T-cell (primary cell): ENCODE measurements around the gene NDRG2. TPM values are rescaled to one million over a fixed set of nuclear protein-coding genes. Genes with fewer than 3 reads are reported as not detected.

Experiments
- ATAC-seq, 4 experiments: fragments of 200-7000 bp in 3 of 4; fragments of 150-1000 bp in 1 of 4; cut with Tn5 transposase; replicated peaks in 1 of 4; 1 replicate in 3 of 4; 2 replicates in 1 of 4; pipeline ENCODE4 v1.10.0; 2021; ENCODE audit warnings: moderate library complexity in 3 of 4, mild to moderate bottlenecking in 2 of 4, moderate number of reproducible peaks in 1 of 4
- CTCF ChIA-PET, 2 donors: fragments of 300-600 bp; sonication (Branson Sonifier 250); formaldehyde crosslinking; loops; one replicate each; lab custom pipeline; 2022; ENCODE audit warnings: antibody characterized with exemption in 2 of 2; lab: Charles Lee
- POLR2A ChIA-PET, 2 donors: fragments of 300-600 bp; sonication (Branson Sonifier 250); formaldehyde crosslinking; loops; one replicate each; lab custom pipeline; 2022; ENCODE audit warnings: antibody characterized with exemption in 2 of 2; lab: Charles Lee
- DNase-seq, 35 experiments: peaks; one replicate each; pipeline versions ENCODE4 v3.0.0 to v3.0.0-alpha.2; 2013 to 2023
- H3K27ac ChIP-seq: one replicate; pipeline ENCODE4 v1.5.1; 2013; ENCODE audit warnings: low read length
- H3K27me3 ChIP-seq, 2 experiments: replicated peaks in 1 of 2; 1 replicate in 1 of 2; 2 replicates in 1 of 2; pipeline versions ENCODE4 v1.6.1 to v1.7.0; 2013; ENCODE audit warnings: low read length in 1 of 2, mixed read lengths in 1 of 2; ENCODE audit not compliant: control insufficient read depth in 2 of 2, insufficient read depth in 2 of 2; ENCODE audit errors: extremely low read depth in 1 of 2
- H3K36me3 ChIP-seq, 2 donors: 1 replicate in 1 of 2; 2 replicates in 1 of 2; pipeline versions ENCODE4 v1.6.1 to v1.7.0; 2013; ENCODE audit warnings: low read length in 1 of 2; ENCODE audit not compliant: control insufficient read depth in 2 of 2, insufficient read depth in 1 of 2; ENCODE audit errors: extremely low read depth in 1 of 2
- H3K4me1 ChIP-seq, 2 experiments: 1 replicate in 1 of 2; 2 replicates in 1 of 2; pipeline versions ENCODE4 v1.6.1 to v1.7.0; 2013; ENCODE audit warnings: low read length in 2 of 2, mixed read lengths in 1 of 2; ENCODE audit not compliant: insufficient read depth in 2 of 2, control insufficient read depth in 1 of 2; ENCODE audit errors: extremely low read depth in 1 of 2
- H3K4me3 ChIP-seq, 2 donors: 1 replicate in 1 of 2; 2 replicates in 1 of 2; pipeline versions ENCODE4 v1.5.1 to v1.7.0; 2013; ENCODE audit warnings: mild to moderate bottlenecking in 2 of 2, low read length in 1 of 2, moderate library complexity in 1 of 2; ENCODE audit not compliant: control insufficient read depth in 1 of 2; ENCODE audit errors: extremely low read depth in 1 of 2
- H3K9me3 ChIP-seq: 2 replicates; pipeline ENCODE4 v1.7.0; 2013
- H3K27ac Mint-ChIP-seq, 2 donors: one replicate each; pipeline ENCODE4 v1.8.0; 2020 to 2021; ENCODE audit warnings: mild to moderate bottlenecking in 2 of 2, mixed read lengths in 2 of 2
- H3K27me3 Mint-ChIP-seq, 2 donors: one replicate each; pipeline ENCODE4 v1.8.0; 2021 to 2022; ENCODE audit warnings: mixed read lengths in 2 of 2
- H3K36me3 Mint-ChIP-seq: one replicate; pipeline ENCODE4 v1.8.0; 2021; ENCODE audit warnings: mixed read lengths
- H3K4me1 Mint-ChIP-seq, 3 donors: one replicate each; pipeline ENCODE4 v1.8.0; 2020 to 2022; ENCODE audit warnings: mixed read lengths in 3 of 3, mild to moderate bottlenecking in 1 of 3
- H3K4me3 Mint-ChIP-seq, 3 donors: one replicate each; pipeline ENCODE4 v1.8.0; 2020 to 2022; ENCODE audit warnings: mild to moderate bottlenecking in 3 of 3, mixed read lengths in 3 of 3, moderate library complexity in 3 of 3
- H3K9me3 Mint-ChIP-seq, 3 donors: one replicate each; pipeline ENCODE4 v1.8.0; 2020 to 2022; ENCODE audit warnings: mixed read lengths in 3 of 3
- WGBS: methylation state at CpG from one replicate; pipeline ENCODE4 v1.1.5; 2013; ENCODE audit warnings: missing lambda C conversion rate; ENCODE audit not compliant: insufficient coverage; 5-methylcytosine and 5-hydroxymethylcytosine counted together
- total RNA-seq, 35 experiments: library from RNA in 6 of 35; stranded (reverse) in 6 of 35; fragments of 120-200 nt in 1 of 35; gene quantifications; one replicate each; pipeline versions ENCODE4 v1.2.1 to v1.2.4 and lab custom pipeline; 2013 to 2026

The NDRG2 gene
- total RNA-seq, 5 donors from 2014 or later (not counting 1 experiment from before 2014, with no cell fraction given) = 26.1 to 28.2 (median 27.1) TPM

DNA sequence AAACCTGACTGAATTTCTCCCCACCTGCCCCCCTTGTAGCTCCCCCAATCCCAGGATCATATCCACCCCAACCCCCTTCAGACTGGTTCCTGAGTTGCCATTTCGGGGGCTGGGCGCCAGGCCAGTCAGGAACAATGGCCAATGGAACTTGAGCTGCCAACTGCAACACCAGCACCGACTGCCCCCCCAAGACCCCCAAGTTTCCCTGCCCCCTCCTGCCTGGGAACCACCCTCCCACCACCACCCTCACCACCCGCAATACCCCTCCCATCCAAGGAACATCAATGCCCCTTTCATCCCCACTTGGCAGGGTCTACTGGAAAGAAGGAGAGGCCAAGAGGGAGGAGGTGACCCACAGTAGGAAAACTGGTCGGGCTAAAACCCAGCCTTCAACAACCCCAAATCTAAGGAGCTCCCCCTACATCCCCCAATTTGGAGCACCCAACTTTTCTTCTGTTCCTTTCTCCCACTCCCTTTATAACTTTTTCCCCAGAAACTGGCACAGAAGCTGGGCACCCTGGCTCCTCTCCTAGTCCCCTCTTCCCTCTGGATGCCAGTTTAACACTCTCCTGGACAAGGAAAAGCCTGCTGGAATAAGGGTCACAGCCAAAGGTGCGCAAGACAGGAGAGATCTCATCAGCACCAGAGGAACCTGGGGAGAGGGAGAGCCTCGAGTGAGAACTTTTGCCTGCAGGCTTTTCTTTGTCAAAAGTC lies 1.6 kb upstream of the NDRG2 start:
- POLR2A ChIA-PET = interaction anchor here in 1 of 2 donors (0.7 to 0.9 kb wide), 2 partner anchors 12 to 26 kb away, joined by 3 to 6 read pairs; no protein-coding TSS in a partner anchor
- H3K4me1 ChIP-seq = peaks cover 4 to 29% of the 10 kb centered on the region in 2 experiments
- H3K27me3 Mint-ChIP-seq = peaks cover 0 to 2% of the 10 kb centered on the region in 2 donors
- H3K36me3 ChIP-seq = no peaks in the 10 kb centered on the region
- H3K27ac ChIP-seq = no peak overlapping the region
- peak overlapping the region; percentile 87 to 91 (median 89) for H3K4me3 Mint-ChIP-seq
- 89% methylated on average over 4 of the region's 7 CpGs for WGBS
- peaks cover 3 to 15% of the 10 kb centered on the region in 2 experiments for H3K27me3 ChIP-seq
- H3K9me3 ChIP-seq = no peaks in the 10 kb centered on the region
- H3K9me3 Mint-ChIP-seq = no peaks in the 10 kb centered on the region
- DNase-seq (no peak), ATAC-seq (no peak)
- H3K36me3 Mint-ChIP-seq = peaks cover 5% of the 10 kb centered on the region
- H3K4me3 ChIP-seq = no peak overlapping the region
- CTCF ChIA-PET = no interaction called here
- peaks cover 18 to 25% (median 18%) of the 10 kb centered on the region in 3 donors for H3K4me1 Mint-ChIP-seq
- peak overlapping the region in 1 of 2 donors; percentile 73 for H3K27ac Mint-ChIP-seq

DNA sequence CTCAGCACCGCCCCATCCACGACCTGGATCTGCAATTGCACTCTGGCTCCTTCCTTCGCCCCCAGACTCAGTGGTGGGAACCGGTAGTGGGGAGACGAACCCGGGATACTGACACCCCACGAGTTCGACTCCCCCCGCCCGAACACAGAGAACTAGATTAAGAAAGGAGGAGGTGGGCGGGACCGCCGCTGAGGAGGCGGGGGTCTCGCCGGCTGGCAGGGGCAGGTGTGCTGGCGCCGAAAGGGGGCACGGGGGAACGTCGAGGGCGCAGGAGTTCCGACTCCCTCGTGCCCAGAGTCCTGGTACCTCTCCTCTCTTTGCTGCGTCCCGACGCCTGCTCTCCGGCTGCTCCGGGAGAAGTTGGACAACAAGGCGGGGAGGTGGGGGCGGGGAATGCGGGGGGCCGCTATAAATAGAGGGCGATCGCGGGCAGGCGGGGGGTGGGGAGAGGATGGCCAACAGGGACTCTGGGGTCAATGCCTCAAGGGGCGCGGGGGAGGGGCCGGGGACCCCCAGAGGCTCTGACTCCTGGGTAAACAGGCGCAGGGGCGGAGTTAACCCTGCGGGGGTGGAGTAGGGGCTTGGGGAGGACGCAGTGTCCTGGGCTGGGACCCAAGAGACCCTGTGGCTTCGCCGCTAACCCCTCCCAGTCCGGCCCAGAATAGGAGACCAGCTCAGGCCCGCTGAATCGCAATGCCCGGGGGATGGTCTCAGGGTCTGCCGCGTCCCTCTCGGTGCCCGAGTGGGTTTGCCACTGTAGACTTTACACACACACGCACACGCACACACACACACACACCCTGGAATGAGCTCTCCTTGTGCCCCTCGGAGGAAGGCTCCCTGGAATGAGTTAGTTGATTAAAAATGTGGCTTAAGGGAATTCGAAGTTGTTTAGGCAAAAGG lies 761 bp upstream of the NDRG2 start:
- Histone ChIP-seq H3K27me3 (peaks cover 3 to 13% of the 10 kb centered on the region in 2 experiments), H3K36me3 (no peaks in the 10 kb centered on the region), H3K27ac (peak overlapping the region; percentile 35), H3K9me3 (no peaks in the 10 kb centered on the region), H3K4me3 (peak overlapping the region; percentile 60 to 61), H3K4me1 (peaks cover 4 to 29% of the 10 kb centered on the region in 2 experiments)
- Mint-ChIP-seq H3K27ac (peak overlapping the region in 1 of 2 donors; percentile 78), H3K36me3 (peaks cover 10% of the 10 kb centered on the region), H3K27me3 (peaks cover 0 to 2% of the 10 kb centered on the region in 2 donors), H3K4me1 (peaks cover 18 to 25% (median 18%) of the 10 kb centered on the region in 3 donors), H3K9me3 (no peaks in the 10 kb centered on the region), H3K4me3 (peak overlapping the region; percentile 87 to 91 (median 89))
- DNase-seq (peak in 4 of 35 experiments; percentile 4 to 18 (median 8)), ATAC-seq (no peak)
- POLR2A ChIA-PET = interaction anchor here in 1 of 2 donors (0.7 to 0.9 kb wide), 2 partner anchors 11 to 25 kb away, joined by 3 to 6 read pairs; no protein-coding TSS in a partner anchor
- 12% methylated on average over 26 of the region's 58 CpGs for WGBS
- CTCF ChIA-PET = interaction anchor here in 1 of 2 donors (0.6 kb wide), 1 partner anchor 63 kb away, joined by 3 read pairs; no protein-coding TSS in a partner anchor

DNA sequence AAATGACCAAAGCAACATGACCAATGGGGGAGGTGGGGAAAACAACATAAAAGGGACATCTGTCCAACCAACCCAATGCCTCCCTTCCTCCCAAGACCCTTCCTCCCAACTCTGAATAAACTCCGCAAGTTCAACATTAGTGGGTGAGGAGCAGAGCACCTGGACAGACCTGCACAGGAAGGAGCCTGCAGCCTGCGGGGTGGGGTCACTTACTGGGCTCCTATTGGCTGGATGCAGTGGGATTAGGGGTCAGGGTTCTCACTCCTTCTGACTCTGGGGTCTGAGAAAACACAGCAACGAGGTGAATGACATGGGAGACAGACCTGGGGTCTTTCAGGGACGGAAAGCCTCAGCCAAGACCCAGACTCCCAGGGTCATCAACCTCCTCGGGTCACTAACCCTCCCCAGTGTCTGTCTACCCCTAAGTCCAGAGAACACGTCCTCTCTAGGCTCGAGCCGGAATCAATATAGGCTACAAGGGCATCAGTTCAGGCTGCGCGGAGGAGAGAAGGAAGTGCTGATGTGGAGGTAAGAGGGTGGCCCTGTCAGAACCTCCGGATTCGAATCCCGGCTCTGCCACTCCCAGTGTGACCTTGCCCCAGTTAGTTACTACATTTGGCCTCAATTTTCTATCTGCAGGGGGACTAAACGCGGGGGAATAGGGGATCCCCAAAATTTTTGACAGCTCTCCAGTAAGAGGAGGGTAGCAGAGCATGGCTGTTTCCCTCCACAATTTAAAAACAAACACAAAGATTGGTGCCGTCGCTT lies 860 bp downstream of the NDRG2 start:
- H3K9me3 ChIP-seq = no peaks in the 10 kb centered on the region
- Mint-ChIP-seq H3K36me3 (peaks cover 18% of the 10 kb centered on the region), H3K4me3 (peak overlapping the region; percentile 87 to 91 (median 89)), H3K27me3 (peaks cover 0 to 2% of the 10 kb centered on the region in 2 donors), H3K9me3 (no peaks in the 10 kb centered on the region), H3K4me1 (peaks cover 18 to 25% (median 18%) of the 10 kb centered on the region in 3 donors), H3K27ac (peak overlapping the region; percentile 48 to 86)
- WGBS = 43% methylated on average over 3 of the region's 17 CpGs
- DNase-seq = peak in 8 of 35 experiments; percentile 4 to 36 (median 18)
- peak overlapping the region; percentile 61 to 77 for H3K4me3 ChIP-seq
- H3K27ac ChIP-seq = no peak overlapping the region
- CTCF ChIA-PET = interaction anchor here (0.5 to 1.0 kb wide), 3 partner anchors 9 to 85 kb away, joined by 3 to 4 read pairs (median 3); no protein-coding TSS in a partner anchor
- peak in 3 of 4 experiments; percentile 11 to 26 (median 18) for ATAC-seq
- peaks cover 0 to 6% of the 10 kb centered on the region in 2 donors for H3K36me3 ChIP-seq
- POLR2A ChIA-PET = no interaction called here
- peaks cover 3 to 12% of the 10 kb centered on the region in 2 experiments for H3K27me3 ChIP-seq
- H3K4me1 ChIP-seq = peaks cover 4 to 29% of the 10 kb centered on the region in 2 experiments

DNA sequence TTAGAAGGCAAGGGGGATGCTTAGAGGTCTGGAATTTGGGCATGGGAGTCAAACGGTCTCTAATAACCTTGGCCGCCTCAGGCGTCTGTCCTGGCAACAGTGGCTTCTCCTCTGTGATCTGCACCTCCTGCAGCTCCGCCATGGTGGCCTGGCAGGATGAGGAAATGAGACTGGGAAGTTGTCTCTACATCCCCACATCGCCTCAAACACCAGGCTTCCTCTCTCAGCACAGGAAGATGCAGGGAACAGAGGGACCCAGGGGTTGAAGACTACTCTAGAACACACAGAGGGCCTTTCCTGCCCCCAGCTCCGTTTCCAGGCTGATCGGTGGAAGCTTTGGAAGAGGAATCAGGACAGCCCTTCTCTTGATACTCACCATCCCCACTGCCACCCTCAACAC lies 1.7 kb downstream of the NDRG2 start:
- WGBS = 88% methylated on average over 4 of the region's 7 CpGs

DNA sequence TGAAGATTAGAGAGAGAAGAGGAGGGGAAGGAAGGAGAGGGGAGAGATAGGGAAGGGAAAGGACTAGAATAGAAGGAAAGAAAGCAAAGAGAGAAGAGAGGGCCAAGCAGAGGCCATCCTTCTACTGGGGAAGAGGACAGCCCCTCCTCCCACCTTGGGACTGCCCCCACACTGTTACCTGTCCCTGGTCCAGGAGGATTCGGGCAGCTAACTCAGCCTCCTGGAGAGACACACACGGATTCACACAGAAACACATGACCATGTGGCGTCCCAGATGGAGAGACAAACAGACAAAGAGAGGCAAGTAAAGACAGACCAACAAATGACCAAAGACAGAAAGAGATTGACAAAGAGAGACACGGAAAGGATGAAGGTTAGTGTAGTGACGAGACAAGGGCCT lies 2.2 kb downstream of the NDRG2 start:
- ATAC-seq (no peak), DNase-seq (no peak)
- WGBS = 96% methylated on average over 4 of the region's 5 CpGs
- H3K4me3 ChIP-seq = no peak overlapping the region
- Mint-ChIP-seq H3K4me1 (peaks cover 18 to 25% (median 18%) of the 10 kb centered on the region in 3 donors), H3K27ac (no peak overlapping the region), H3K27me3 (peaks cover 0 to 2% of the 10 kb centered on the region in 2 donors), H3K4me3 (peak overlapping the region; percentile 5 to 91 (median 89)), H3K36me3 (peaks cover 24% of the 10 kb centered on the region), H3K9me3 (no peaks in the 10 kb centered on the region)
- H3K27ac ChIP-seq = no peak overlapping the region
- peaks cover 4 to 29% of the 10 kb centered on the region in 2 experiments for H3K4me1 ChIP-seq
- no peaks in the 10 kb centered on the region for H3K9me3 ChIP-seq
- peaks cover 3 to 12% of the 10 kb centered on the region in 2 experiments for H3K27me3 ChIP-seq
- ChIA-PET POLR2A (no interaction called here), CTCF (interaction anchor here in 1 of 2 donors (0.7 kb wide), 1 partner anchor 8 kb away, joined by 3 read pairs; no protein-coding TSS in a partner anchor)
- peaks cover 5 to 6% of the 10 kb centered on the region in 2 donors for H3K36me3 ChIP-seq

More for the DNA sequence above, 1.7 kb downstream of the NDRG2 start:
- H3K27me3 ChIP-seq = peaks cover 3 to 12% of the 10 kb centered on the region in 2 experiments
- no peak for DNase-seq
- CTCF ChIA-PET = interaction anchor here (0.7 to 1.0 kb wide), 3 partner anchors 8 to 81 kb away, joined by 3 to 4 read pairs (median 3); no protein-coding TSS in a partner anchor
- H3K4me3 ChIP-seq = no peak overlapping the region
- H3K36me3 ChIP-seq = peaks cover 1 to 6% of the 10 kb centered on the region in 2 donors
- peaks cover 4 to 29% of the 10 kb centered on the region in 2 experiments for H3K4me1 ChIP-seq
- Mint-ChIP-seq H3K36me3 (peaks cover 19% of the 10 kb centered on the region), H3K27ac (no peak overlapping the region), H3K9me3 (no peaks in the 10 kb centered on the region), H3K27me3 (peaks cover 0 to 2% of the 10 kb centered on the region in 2 donors), H3K4me1 (peaks cover 18 to 25% (median 18%) of the 10 kb centered on the region in 3 donors), H3K4me3 (peak overlapping the region; percentile 17 to 91 (median 89))
- ATAC-seq = no peak
- POLR2A ChIA-PET = no interaction called here
- no peak overlapping the region for H3K27ac ChIP-seq
- no peaks in the 10 kb centered on the region for H3K9me3 ChIP-seq
